ENCODE results near the gene MAGEC1. TPM values are rescaled to one million over a fixed set of nuclear protein-coding genes. Genes with fewer than 3 reads are reported as not detected.

The MAGEC1 gene
- total RNA-seq, 1 donor, result not detected

DNA sequence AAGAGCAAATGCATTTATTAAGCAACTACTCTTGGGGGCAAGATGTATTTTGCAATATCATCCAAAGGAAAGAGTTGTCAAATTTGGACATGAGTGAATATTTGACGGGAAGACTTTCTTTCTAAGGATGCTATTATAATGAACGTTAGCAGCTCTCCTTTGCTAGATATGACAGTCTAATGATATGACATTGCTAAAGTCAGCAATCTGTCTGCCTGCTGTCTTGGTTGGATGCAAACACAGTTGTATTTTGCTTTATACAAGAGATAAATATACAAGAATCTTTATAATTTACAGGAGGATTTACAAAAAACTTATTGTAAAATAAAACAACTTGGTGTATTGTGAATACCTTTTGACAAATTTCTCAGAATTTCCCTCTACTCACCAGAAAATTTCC, 37.5 kb downstream of the MAGEC1 start:
- TF ChIP-seq CTCF (IDR thresholded peaks at IDR 0.05; ENCODE audit: insufficient read depth, low read depth, low read length), result no peak
- no peak for DNase-seq (ENCODE audit: low read depth)
- no peak overlapping the region for H3K4me3 ChIP-seq (ENCODE audit: low read depth, low read length)

DNA sequence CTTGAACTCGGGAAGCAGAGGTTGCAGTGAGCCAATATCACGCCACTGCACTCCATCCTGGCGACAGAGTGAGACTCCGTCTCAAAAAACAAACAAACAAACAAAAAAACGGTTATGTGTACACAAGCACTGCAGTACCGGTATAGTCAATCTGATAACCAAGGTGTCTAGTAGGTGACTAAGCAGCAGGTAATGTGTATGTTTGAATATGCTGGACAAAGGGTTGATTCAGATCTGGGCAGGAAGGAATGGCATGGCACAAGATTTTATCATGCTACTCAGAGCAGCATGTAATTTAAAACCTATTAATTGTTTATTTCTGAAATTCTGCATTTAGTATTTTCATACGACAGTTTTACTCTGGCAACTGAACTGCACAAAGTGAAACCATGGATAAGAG, 41.7 kb downstream of the MAGEC1 start:
- no peak overlapping the region for H3K4me3 ChIP-seq (ENCODE audit: low read depth, low read length)
- TF ChIP-seq CTCF (IDR thresholded peaks at IDR 0.05; ENCODE audit: insufficient read depth, low read depth, low read length), result no peak
- DNase-seq (ENCODE audit: low read depth), result no peak

DNA sequence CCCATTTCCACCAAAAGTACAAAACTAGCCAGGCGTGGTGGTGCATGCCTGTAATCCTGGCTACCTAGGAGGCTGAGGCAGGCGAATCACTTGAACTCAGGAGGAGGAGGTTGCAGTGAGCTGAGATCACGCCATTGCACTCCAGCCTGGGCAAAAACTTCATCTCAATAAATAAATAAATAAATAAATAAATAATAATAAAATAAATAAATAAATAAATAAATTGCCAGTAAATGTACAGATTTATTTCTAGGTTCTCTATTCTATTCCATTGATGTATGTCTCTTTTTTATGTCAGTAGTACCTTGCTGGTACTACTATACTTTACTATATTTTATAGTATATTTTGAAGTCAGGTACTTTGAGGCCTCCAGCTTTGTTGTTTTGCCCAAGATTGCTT, 43.7 kb downstream of the MAGEC1 start:
- H3K4me3 ChIP-seq (ENCODE audit: low read depth, low read length), result no peak overlapping the region
- no peak for DNase-seq (ENCODE audit: low read depth)
- TF ChIP-seq CTCF (IDR thresholded peaks at IDR 0.05; ENCODE audit: insufficient read depth, low read depth, low read length), result no peak

- no peak overlapping the region for H3K4me3 ChIP-seq (ENCODE audit: low read depth, low read length)
- TF ChIP-seq CTCF (IDR thresholded peaks at IDR 0.05; ENCODE audit: insufficient read depth, low read depth, low read length), result no peak
- no peak for DNase-seq (ENCODE audit: low read depth)
Measured at GRCh38 chrX:141952603-141953002, 48.9 kb downstream of the MAGEC1 start.

DNA sequence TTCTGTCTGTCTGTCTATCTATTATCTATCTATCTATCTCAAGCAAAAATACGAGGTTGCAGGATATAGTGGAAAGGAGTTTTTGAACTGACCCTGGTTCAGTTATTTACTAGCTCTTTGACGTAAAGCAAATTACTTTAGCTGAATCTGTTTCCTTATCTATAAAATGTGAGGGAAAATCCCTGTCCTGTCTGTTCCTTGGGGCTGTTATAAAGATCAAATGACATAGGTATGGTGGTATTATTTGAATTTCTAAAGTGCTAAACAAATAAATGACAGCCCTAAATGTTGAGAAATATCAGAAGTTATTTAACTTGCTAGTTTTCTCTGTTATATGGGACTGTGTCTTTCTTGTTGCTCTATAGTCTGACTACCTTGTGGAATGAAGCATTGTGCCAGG, 55.0 kb downstream of the MAGEC1 start:
- no peak for TF ChIP-seq CTCF (IDR thresholded peaks at IDR 0.05; ENCODE audit: insufficient read depth, low read depth, low read length)
- DNase-seq (ENCODE audit: low read depth), result no peak
- H3K4me3 ChIP-seq (ENCODE audit: low read depth, low read length), result no peak overlapping the region

Other genes with a start within 250 kb of the MAGEC1 start
- 0.43 TPM in 1 of 2 replicates, not detected in the other for gene SPANXD, start 205.2 kb upstream of the MAGEC1 start, total RNA-seq
- gene MAGEC3, start 65.6 kb upstream of the MAGEC1 start, total RNA-seq, result not detected in 2 replicates